HL-60/S4 treated with retinoic acid at 250 ng/mL for 4 days and 3 days (cell line): ENCODE data around the gene DYNC2H1.

ENCODE experiments used
- in situ Hi-C: fragments of 300-500 bp; cut with MboI; formaldehyde crosslinking; loops from 2 replicates; pipeline ENCODE4 v1.7.0; 2022; ENCODE audit warnings: low sequenced_read_pairs

DYNC2H1 gene

GRCh38 chr11:103450241-103450640, 341.0 kb downstream of the DYNC2H1 start:
- in situ Hi-C loops = no loop called here

GRCh38 chr11:103453126-103453525, 343.9 kb downstream of the DYNC2H1 start:
- in situ Hi-C loops = no loop called here

GRCh38 chr11:103453915-103454709, 344.9 kb downstream of the DYNC2H1 start:
- in situ Hi-C loops = no loop called here

GRCh38 chr11:103464420-103464819, 355.2 kb downstream of the DYNC2H1 start:
- in situ Hi-C loops = no loop called here

GRCh38 chr11:103465555-103466140, 356.4 kb downstream of the DYNC2H1 start:
- in situ Hi-C loops = no loop called here

- in situ Hi-C loops = no loop called here
Observed at GRCh38 chr11:103471546-103471945, 362.3 kb downstream of the DYNC2H1 start.

GRCh38 chr11:103476874-103477273, 367.6 kb downstream of the DYNC2H1 start:
- in situ Hi-C loops = no loop called here

- in situ Hi-C loops = no loop called here
Observed at GRCh38 chr11:103480421-103480820, 371.2 kb downstream of the DYNC2H1 start.

GRCh38 chr11:103483996-103484395, 374.8 kb downstream of the DYNC2H1 start:
- in situ Hi-C loops = no loop called here

- in situ Hi-C loops = no loop called here
Observed at GRCh38 chr11:103484545-103484944, 375.3 kb downstream of the DYNC2H1 start.

- in situ Hi-C loops = no loop called here
Observed at GRCh38 chr11:103486604-103487003, 377.4 kb downstream of the DYNC2H1 start.

GRCh38 chr11:103487113-103487512, 377.9 kb downstream of the DYNC2H1 start:
- in situ Hi-C loops = no loop called here

- in situ Hi-C loops = no loop called here
Observed at GRCh38 chr11:103488031-103488461, 378.8 kb downstream of the DYNC2H1 start.

- in situ Hi-C loops = no loop called here
Observed at GRCh38 chr11:103488579-103488978, 379.4 kb downstream of the DYNC2H1 start.

- in situ Hi-C loops = no loop called here
Observed at GRCh38 chr11:103491777-103492176, 382.6 kb downstream of the DYNC2H1 start.

- in situ Hi-C loops = no loop called here
Observed at GRCh38 chr11:103494491-103494890, 385.3 kb downstream of the DYNC2H1 start.

GRCh38 chr11:103497268-103497667, 388.0 kb downstream of the DYNC2H1 start:
- in situ Hi-C loops = no loop called here

- in situ Hi-C loops = no loop called here
Observed at GRCh38 chr11:103499710-103500340, 390.6 kb downstream of the DYNC2H1 start.

GRCh38 chr11:103515283-103515682, 406.1 kb downstream of the DYNC2H1 start:
- in situ Hi-C loops = no loop called here

GRCh38 chr11:103520792-103521191, 411.6 kb downstream of the DYNC2H1 start:
- in situ Hi-C loops = no loop called here

- in situ Hi-C loops = no loop called here
Observed at GRCh38 chr11:103525069-103525468, 415.8 kb downstream of the DYNC2H1 start.

- in situ Hi-C loops = no loop called here
Observed at GRCh38 chr11:103528046-103528445, 418.8 kb downstream of the DYNC2H1 start.
